ENCODE results near the gene TMEM144.

DNA sequence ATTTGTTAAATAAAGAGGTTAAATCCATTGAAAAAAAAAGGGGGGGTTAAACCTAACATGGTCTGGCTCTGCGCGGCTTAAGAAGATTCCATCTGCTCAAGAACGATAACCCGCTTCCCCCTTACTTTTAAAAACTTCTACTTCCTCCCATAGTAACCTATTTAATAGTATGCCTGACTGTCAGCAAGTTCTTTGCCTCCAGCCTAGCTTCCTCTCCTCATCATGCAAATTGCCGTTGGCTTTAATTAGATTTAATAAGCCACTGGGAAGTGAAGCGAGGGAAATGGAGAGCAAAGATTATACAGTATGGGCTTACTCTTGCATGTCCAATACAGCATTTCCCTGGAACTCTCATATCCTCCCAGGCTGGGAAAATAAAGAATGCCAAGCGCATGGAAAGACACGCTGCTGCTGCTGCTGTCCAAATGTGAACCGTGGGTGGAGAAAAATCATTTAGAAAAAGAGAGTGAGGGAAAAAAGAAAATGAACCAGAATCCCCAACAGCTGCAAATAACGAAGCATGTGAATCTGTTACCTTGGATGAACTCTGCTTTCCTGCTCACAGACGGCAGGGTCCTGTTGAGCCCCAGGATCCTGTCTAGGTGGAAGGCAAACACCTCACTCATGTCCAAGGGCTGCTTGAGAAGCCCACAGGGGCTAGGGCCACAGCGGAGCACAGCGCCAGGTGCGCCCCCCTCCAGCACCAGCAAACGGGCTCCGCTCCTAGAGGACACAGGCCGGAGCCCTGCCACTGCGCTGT is 40.2 kb upstream of the TMEM144 start:
- TF ChIP-seq CTCF (IDR thresholded peaks at IDR 0.05), result no peak
- no peak for TF ChIP-seq POLR2A (IDR thresholded peaks at IDR 0.05)
